ENCODE results near the gene DRD2. TPM values are rescaled to one million over a fixed set of nuclear protein-coding genes. Genes with fewer than 3 reads are reported as not detected.

The DRD2 gene
- total RNA-seq, 2 experiments from 2014 or later = not detected

GRCh38 chr11:113407163-113407562 is 68.0 kb downstream of the DRD2 start:
- ChIA-PET CTCF (interaction anchor here (0.6 kb wide), 1 partner anchor 557 kb away, joined by 3 read pairs; no protein-coding TSS in a partner anchor), POLR2A (no interaction called here)
- no peaks in the 10 kb centered on the region for H3K4me1 Mint-ChIP-seq (ENCODE audit: low read depth)
- no peak overlapping the region for H3K27ac Mint-ChIP-seq
- no peaks in the 10 kb centered on the region for H3K27me3 Mint-ChIP-seq
- H3K4me3 Mint-ChIP-seq = no peak overlapping the region
- H3K36me3 Mint-ChIP-seq (ENCODE audit: low read depth) = no peaks in the 10 kb centered on the region
- no peak for TF ChIP-seq CTCF (IDR thresholded peaks at IDR 0.05)
- DNase-seq (no peak), ATAC-seq (no peak)
- intact Hi-C loops (cut with micrococcal nuclease) = no loop called here
- no peaks in the 10 kb centered on the region for H3K9me3 Mint-ChIP-seq

GRCh38 chr11:113405724-113406478 is 69.3 kb downstream of the DRD2 start:
- intact Hi-C loops (cut with micrococcal nuclease) = no loop called here
- CTCF ChIA-PET = no interaction called here

GRCh38 chr11:113404859-113405430 is 70.3 kb downstream of the DRD2 start:
- no peak for TF ChIP-seq CTCF (IDR thresholded peaks at IDR 0.05)
- Mint-ChIP-seq H3K4me1 (ENCODE audit: low read depth) (no peaks in the 10 kb centered on the region), H3K27me3 (no peaks in the 10 kb centered on the region), H3K4me3 (no peak overlapping the region), H3K36me3 (ENCODE audit: low read depth) (no peaks in the 10 kb centered on the region), H3K9me3 (no peaks in the 10 kb centered on the region), H3K27ac (no peak overlapping the region)
- intact Hi-C loops (cut with micrococcal nuclease) = no loop called here
- ChIA-PET POLR2A (no interaction called here), CTCF (no interaction called here)
- no peak for DNase-seq
- no peak for ATAC-seq

More at GRCh38 chr11:113405724-113406478, 69.3 kb downstream of the DRD2 start:
- Mint-ChIP-seq H3K27me3 (no peaks in the 10 kb centered on the region), H3K4me3 (no peak overlapping the region), H3K4me1 (ENCODE audit: low read depth) (no peaks in the 10 kb centered on the region), H3K27ac (no peak overlapping the region), H3K36me3 (ENCODE audit: low read depth) (no peaks in the 10 kb centered on the region), H3K9me3 (no peaks in the 10 kb centered on the region)
- POLR2A ChIA-PET = no interaction called here
- TF ChIP-seq CTCF (IDR thresholded peaks at IDR 0.05) = no peak
- ATAC-seq = no peak
- DNase-seq = no peak

GRCh38 chr11:113401718-113402117 is 73.5 kb downstream of the DRD2 start:
- intact Hi-C loops (cut with micrococcal nuclease) = no loop called here
- H3K4me1 Mint-ChIP-seq (ENCODE audit: low read depth) = no peaks in the 10 kb centered on the region
- H3K27ac Mint-ChIP-seq = no peak overlapping the region
- H3K4me3 Mint-ChIP-seq = no peak overlapping the region
- H3K9me3 Mint-ChIP-seq = no peaks in the 10 kb centered on the region
- H3K27me3 Mint-ChIP-seq = no peaks in the 10 kb centered on the region
- ChIA-PET CTCF (interaction anchor here (0.6 kb wide), 1 partner anchor 705 kb away, joined by 3 read pairs; no protein-coding TSS in a partner anchor), POLR2A (no interaction called here)
- TF ChIP-seq CTCF (IDR thresholded peaks at IDR 0.05) = no peak
- DNase-seq (no peak), ATAC-seq (no peak)
- no peaks in the 10 kb centered on the region for H3K36me3 Mint-ChIP-seq (ENCODE audit: low read depth)

- no peak overlapping the region for H3K4me3 Mint-ChIP-seq
Measured at GRCh38 chr11:113400631-113401230, 74.5 kb downstream of the DRD2 start.

More at GRCh38 chr11:113400631-113401230, 74.5 kb downstream of the DRD2 start:
- no peaks in the 10 kb centered on the region for H3K4me1 Mint-ChIP-seq (ENCODE audit: low read depth)
- no peak for ATAC-seq
- no peaks in the 10 kb centered on the region for H3K27me3 Mint-ChIP-seq
- intact Hi-C loops (cut with micrococcal nuclease) = no loop called here
- DNase-seq = no peak
- CTCF ChIA-PET = no interaction called here
- POLR2A ChIA-PET = no interaction called here
- H3K9me3 Mint-ChIP-seq = no peaks in the 10 kb centered on the region
- H3K27ac Mint-ChIP-seq = no peak overlapping the region
- H3K36me3 Mint-ChIP-seq (ENCODE audit: low read depth) = no peaks in the 10 kb centered on the region
- TF ChIP-seq CTCF (IDR thresholded peaks at IDR 0.05) = no peak

Data from activated CD8-positive, alpha-beta T cell treated with anti-CD3 and anti-CD28 coated beads for 36 hours (primary cell).